Lower leg skin (tissue), 4 donors: ENCODE data around the gene EVX2. TPM values are rescaled to one million over a fixed set of nuclear protein-coding genes. Genes with fewer than 3 reads are reported as not detected.
A peak's percentile ranks its signal among the peaks of the same experiment; 100 is the strongest.

Source experiments
- DNase-seq, 2 donors: peaks; one replicate each; pipeline ENCODE4 v3.0.0-alpha.2; 2019; ENCODE audit warnings: low spot score in 2 of 2
- H3K4me3 ChIP-seq: fragments of 200-600 bp; sonication (generic); 2 replicates; pipeline ENCODE4 v1.5.1; 2017; ENCODE audit warnings: mild to moderate bottlenecking, low read depth; ENCODE audit not compliant: poor library complexity, severe bottlenecking
- POLR2A ChIP-seq, 2 donors: fragments of 450-650 bp; IDR thresholded peaks; one replicate each; pipeline ENCODE4 v1.6.1; 2016 to 2017; ENCODE audit warnings: antibody characterized with exemption in 2 of 2, mild to moderate bottlenecking in 1 of 2, moderate library complexity in 1 of 2
- WGBS, 2 donors: methylation state at CpG; one replicate each; pipeline ENCODE4 v1.1.5; 2018; 5-methylcytosine and 5-hydroxymethylcytosine counted together
- intact Hi-C: fragments of 100-400 bp; cut with DNase I; formaldehyde crosslinking; loops from one replicate; pipeline ENCODE4 v1.15.0; 2023; ENCODE audit warnings: low total_unique reads
- total RNA-seq, 4 donors: library from RNA; depleted of rRNA; stranded (reverse); fragments of >200 nt; gene quantifications; one replicate each; pipeline ENCODE4 v1.1.0, GENCODE V29; 2016
- TF ChIP-seq, protein P1 (sequence below), 3 donors: fragments of 450-650 bp; IDR thresholded peaks; one replicate each; pipeline ENCODE4 v1.5.1; 2016; ENCODE audit warnings: antibody characterized with exemption in 3 of 3, mild to moderate bottlenecking in 3 of 3, moderate library complexity in 2 of 3

EVX2 gene
- total RNA-seq, 4 donors from 2014 or later = not detected

DNA sequence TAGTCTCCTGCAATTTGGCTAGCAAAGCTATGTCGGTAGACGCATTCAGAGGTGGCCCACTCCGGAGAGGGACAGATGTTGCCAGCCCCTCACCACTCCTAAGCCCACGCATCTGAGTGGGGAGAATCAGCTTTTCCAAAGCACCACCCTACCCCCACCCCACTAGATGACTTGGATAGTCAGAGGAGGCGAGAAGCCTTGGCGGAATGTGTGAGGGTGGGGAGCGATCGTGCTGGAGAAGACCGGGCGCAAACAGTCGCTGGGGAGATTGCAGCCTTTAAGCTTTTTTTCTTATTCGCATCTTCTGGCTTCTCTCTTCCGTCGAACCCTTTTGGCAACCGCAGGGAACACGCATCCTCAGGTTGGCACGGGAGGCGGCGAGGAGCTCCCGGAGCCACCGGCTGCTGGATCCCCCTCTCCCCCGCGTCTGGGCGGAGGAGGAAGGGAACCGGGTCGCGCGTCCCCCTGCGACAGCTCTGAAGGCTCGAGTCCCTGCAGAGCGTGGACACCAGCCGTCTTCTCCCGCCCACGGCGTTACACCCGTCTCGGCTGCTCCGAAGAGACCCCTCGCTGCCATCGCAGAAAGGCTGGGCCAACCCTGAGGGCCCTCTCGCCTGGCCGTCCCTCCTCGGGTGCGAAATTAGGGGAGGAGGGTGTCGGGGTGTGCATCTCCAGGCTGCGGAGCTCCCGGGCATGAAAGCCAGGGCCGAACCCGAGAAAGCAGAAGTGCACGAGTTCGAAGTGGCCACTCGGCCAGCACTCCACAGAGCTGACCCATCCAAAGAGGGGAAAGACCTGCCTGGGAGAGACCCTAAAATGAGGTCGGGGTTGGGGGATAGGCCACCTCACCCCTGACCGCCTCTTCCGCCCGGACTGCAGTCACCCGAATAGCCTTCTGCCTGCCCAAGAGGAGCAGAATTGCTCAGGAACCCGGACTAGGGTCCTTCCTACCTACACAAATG, 12.2 kb downstream of the EVX2 start:
- no peak for TF ChIP-seq POLR2A (IDR thresholded peaks at IDR 0.05)
- TF ChIP-seq, protein P1, sequence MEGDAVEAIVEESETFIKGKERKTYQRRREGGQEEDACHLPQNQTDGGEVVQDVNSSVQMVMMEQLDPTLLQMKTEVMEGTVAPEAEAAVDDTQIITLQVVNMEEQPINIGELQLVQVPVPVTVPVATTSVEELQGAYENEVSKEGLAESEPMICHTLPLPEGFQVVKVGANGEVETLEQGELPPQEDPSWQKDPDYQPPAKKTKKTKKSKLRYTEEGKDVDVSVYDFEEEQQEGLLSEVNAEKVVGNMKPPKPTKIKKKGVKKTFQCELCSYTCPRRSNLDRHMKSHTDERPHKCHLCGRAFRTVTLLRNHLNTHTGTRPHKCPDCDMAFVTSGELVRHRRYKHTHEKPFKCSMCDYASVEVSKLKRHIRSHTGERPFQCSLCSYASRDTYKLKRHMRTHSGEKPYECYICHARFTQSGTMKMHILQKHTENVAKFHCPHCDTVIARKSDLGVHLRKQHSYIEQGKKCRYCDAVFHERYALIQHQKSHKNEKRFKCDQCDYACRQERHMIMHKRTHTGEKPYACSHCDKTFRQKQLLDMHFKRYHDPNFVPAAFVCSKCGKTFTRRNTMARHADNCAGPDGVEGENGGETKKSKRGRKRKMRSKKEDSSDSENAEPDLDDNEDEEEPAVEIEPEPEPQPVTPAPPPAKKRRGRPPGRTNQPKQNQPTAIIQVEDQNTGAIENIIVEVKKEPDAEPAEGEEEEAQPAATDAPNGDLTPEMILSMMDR (IDR thresholded peaks at IDR 0.05) = no peak

DNA sequence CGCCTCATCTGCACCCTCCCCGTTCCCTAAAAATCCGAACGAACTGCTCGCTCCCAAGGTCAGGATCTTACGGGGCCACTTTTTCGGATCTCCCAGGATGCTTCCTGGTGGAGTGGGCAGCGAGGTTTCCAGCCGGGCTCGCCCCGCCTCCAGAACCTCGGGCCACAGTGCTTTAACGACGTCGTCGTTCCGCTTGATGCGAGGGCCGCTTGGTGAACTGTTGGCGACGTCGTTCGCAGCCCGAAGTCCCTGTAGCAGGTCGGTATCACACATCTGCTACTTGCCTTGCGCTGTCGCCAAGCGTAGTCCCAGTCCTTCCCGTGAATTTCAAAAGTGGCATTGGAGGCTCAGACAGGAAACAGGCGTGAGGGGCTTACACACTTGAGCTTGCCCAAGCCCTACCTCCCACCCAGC, 15.3 kb downstream of the EVX2 start:
- intact Hi-C loops = no loop called here
- TF ChIP-seq, protein P1 (IDR thresholded peaks at IDR 0.05) = no peak
- TF ChIP-seq POLR2A (IDR thresholded peaks at IDR 0.05) = no peak
- no peak overlapping the region for H3K4me3 ChIP-seq
- 11 to 19% methylated on average over 30 of the region's 30 CpGs for WGBS, 2 donors
- DNase-seq = no peak

More for the DNA sequence above, 12.2 kb downstream of the EVX2 start:
- DNase-seq = no peak
- intact Hi-C loops = no loop called here
- 14 to 20% methylated on average over 46 to 53 of the region's 58 CpGs for WGBS, 2 donors
- no peak overlapping the region for H3K4me3 ChIP-seq

GRCh38 chr2:176067589-176068418, 16.0 kb downstream of the EVX2 start:
- no peak for TF ChIP-seq POLR2A (IDR thresholded peaks at IDR 0.05)
- TF ChIP-seq, protein P1 (IDR thresholded peaks at IDR 0.05) = no peak
- intact Hi-C loops = no loop called here
- 11 to 22% methylated on average over 21 to 36 of the region's 38 CpGs for WGBS, 2 donors
- H3K4me3 ChIP-seq = no peak overlapping the region
- no peak for DNase-seq

- DNase-seq = no peak
- WGBS, 2 donors = 12 to 15% methylated on average over 54 to 56 of the region's 56 CpGs
- H3K4me3 ChIP-seq = peak overlapping the region; percentile 2
- TF ChIP-seq, protein P1 (IDR thresholded peaks at IDR 0.05) = no peak
- TF ChIP-seq POLR2A (IDR thresholded peaks at IDR 0.05) = no peak
- intact Hi-C loops = no loop called here
Measured at GRCh38 chr2:176066645-176067588, 16.8 kb downstream of the EVX2 start.

DNA sequence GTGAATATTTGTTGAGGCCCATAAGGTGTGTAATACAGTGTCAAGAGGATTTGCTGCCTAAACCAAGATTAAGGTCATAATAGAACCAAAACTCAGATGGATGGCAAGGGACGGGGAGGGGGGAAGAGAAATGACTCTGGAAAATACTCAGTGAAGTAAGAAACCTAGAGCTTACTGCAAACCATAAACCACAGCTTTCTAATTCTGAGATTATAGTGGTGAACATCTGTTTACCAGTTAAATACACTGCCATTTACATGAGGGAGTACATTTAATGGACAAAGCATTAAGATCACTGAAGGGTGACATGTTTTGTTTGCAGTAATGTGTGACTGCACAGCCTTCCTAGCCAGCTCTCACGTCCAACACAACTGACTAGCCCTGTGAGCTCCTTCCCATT, 19.8 kb downstream of the EVX2 start:
- intact Hi-C loops = no loop called here
- no peak for DNase-seq
- H3K4me3 ChIP-seq = no peak overlapping the region
- TF ChIP-seq, protein P1 (IDR thresholded peaks at IDR 0.05) = no peak
- WGBS, 2 donors = 53 to 58% methylated on average over 2 of the region's 2 CpGs
